Endometrial microvascular endothelial cells (primary cell): Measurements from ENCODE around the gene PADI2. TPM values are rescaled to one million over a fixed set of nuclear protein-coding genes. Genes with fewer than 3 reads are reported as not detected.

Source experiments
- in situ Hi-C: cut with HindIII; loops from 2 replicates; pipeline ENCODE4 v1.10.0; 2017; ENCODE audit warnings: low sequenced_read_pairs, low pct_unique_long_range_greater_than_20kb; ENCODE audit errors: inconsistent ontology term
- total RNA-seq: library from RNA; depleted of rRNA; stranded (reverse); fragments of >200 nt; gene quantifications from one replicate; pipeline ENCODE4 v1.2.3, GENCODE V29; 2015; ENCODE audit errors: inconsistent ontology term

PADI2 gene
- total RNA-seq, 1 donor from 2014 or later = 0.37 TPM

DNA sequence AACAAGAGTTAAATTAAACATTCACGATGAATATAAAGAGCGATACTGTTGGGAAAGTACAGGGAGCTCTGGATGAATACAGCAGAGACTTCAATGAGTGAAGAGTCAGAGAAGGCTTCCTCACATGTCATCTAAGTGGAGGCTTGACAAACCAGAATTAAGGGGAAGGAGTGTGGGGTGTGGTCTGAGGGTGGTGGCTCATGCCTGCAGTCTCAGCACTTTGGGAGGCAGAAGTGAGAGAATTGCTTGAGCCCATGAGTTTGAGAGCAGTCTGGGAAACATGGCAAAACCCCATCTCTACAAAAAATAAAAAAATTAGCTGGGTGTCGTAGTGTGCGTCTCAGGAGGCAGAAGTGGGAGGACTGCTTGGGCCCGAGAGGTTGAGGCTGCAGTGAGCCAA lies 74.1 kb downstream of the PADI2 start:
- in situ Hi-C loops = no loop called here

DNA sequence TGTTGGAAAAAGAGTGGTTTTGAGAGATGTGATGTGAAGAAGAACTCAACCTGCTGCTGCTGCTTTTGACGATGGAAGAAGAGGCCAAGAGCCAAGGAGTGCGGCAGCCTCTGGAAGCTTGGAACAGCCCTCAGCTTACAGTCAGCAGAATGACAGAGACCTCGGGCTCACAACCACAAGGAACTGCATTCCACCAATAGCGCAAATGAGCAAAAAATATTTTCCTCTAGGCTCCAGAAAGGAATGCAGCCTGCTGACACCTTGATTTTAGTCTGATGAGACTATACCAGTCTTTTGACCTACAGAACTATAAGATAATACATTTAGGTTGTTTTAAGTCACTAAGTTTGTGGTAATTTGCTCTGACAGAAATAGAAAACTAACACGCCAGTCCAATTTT lies 75.6 kb downstream of the PADI2 start:
- in situ Hi-C loops = no loop called here

DNA sequence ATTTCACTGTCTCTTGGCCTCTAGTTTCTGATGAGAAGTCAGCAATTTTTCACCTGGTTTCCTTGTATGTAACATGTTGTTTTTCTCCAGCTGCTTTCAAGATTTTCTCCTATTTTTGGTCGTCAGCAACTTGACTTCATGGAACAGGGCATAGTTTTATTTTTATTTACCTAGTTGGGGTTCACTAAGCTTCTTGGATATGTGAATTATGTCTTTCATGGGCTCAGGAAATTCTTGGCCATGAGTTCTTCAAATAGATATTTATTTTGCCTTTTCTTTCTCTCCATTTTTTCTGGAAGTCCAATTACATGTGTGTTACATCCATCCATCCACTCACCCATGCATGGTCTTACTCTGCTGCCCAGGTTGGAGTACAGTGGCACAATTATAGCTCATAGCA lies 79.1 kb downstream of the PADI2 start:
- in situ Hi-C loops = no loop called here

DNA sequence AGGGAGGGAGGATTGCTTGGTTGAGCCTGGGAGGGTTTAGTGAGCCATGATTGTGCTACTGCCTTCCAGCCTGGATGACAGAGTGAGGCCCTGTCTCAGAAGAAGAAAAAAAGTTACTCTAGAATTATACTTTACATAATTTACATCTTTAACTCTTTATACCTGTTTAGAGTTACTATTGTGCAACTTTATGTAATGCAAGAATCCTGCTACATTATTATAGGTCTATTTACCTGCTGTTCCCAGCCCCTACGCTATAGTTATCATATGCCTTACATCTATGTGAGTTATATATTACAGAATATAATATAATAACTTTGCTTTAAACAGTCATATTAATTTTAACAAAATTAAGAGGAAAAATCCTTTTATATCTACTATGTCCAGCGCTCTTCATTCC lies 79.7 kb downstream of the PADI2 start:
- in situ Hi-C loops = no loop called here

DNA sequence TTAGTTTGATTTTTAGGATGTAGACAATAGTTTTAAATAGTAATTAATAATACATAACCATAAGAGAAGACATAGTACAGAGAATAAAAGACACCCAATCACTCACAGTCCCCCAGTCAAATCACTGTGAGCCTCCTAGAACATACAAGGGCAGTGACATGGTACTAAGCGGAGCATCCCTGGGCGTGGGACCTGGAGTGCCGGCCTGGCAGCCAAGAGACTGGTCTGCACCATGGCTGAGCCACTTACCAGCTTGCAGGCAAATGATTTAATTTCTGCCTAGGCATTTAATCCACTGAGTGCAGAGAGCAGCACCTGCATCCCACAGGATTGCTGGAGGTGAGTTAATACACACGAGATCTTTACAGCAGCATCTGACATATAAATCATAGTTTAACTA lies 85.8 kb downstream of the PADI2 start:
- in situ Hi-C loops = no loop called here

DNA sequence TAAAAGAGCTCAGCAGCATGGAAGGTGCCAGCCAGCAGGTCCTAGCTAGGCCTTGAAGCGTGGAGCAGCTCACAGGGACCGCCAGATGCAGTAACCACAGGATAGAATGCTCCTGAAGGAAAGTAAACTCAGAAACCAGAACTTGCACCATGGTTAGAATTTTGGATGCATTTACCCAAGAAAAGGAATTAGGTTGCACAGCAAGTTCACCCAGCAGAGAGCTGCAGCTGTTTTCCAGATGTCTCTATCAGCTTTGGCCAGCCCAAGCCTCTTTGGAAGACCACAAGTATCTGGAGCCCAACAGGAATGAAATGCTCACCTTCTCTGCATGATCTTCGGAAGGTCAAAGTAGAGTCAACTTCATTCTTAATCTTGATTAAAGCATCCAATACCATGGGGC lies 86.5 kb downstream of the PADI2 start:
- in situ Hi-C loops = no loop called here

DNA sequence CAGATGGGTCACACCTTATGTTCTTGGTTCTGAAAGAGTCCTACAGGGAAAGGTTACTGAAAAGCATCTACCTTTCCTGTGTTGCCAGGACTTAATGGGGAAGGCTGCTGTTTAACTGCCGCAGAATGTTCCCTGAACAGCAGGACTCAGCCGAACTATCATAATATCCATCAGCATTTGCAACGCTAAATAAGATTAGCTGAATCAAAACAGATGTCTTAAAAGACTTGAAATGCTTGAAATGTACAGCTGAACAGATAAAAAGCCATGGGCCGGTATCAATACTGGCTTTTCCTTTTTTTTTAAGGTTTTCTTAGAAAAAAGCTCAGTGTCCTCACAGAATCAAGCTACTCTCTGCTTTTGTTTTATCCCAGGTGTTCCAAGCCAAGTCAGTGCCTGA lies 87.8 kb downstream of the PADI2 start:
- in situ Hi-C loops = no loop called here

DNA sequence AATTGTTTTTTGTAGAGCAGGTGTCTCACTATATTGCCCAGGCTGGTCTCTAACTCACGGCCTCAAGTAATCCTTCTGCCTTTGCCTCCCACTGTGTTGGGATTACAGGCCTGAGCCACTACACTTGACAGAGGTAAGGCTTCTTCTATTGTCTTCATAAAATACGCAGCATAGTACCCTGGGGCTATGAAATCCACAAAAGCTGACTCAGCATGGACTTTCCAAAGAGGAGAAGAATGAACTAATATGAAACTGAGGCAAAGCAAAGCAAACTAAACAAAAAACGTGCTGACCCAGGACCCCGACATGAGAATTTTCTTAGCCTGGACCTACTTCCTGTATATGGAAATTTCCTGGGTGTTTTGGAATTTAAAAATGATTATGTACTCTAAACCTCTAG lies 89.0 kb downstream of the PADI2 start:
- in situ Hi-C loops = no loop called here

DNA sequence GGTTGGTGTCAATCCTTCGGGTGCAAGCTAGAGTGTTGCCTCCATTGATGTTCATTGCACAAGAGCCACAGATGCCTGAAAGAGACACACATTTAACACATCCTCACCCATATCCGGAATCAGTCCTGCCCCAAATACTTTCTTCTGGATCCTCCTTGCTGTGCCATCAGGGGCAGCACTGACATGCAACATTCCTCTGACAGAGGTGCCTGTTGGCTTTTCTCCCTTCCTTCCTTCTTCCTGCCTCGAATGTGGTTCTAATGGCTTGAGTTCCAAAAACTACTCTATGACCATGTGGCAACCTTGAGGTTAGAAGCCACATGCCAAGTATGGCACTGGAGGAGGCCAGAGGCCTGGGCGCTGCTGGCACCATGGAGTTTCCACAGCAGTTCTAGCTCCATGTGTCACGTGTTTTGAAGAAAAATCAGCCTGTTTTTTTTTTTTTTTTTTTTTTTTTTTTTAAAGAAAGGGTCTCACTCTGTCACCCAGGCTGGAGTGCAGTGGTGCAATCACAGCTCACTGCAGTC lies 90.5 kb downstream of the PADI2 start:
- in situ Hi-C loops = no loop called here

DNA sequence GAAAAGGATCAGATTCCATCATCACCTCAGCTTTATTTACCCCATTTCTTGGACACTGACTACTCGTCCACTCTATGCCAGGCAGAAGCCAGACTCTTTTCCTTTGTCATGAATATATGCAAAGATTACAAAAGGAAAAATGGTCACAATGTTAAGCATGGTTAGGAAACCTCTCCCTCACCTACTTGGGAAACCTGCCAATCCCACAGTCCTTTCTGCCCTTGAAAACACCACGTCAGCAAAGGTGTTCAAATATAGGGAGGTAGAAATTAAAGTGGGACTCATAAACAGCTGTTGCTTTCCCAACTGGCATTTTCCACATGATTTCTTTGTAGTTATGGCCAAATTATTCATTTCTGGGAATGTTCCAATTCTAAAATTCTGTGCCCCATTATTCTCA lies 91.4 kb downstream of the PADI2 start:
- in situ Hi-C loops = no loop called here

DNA sequence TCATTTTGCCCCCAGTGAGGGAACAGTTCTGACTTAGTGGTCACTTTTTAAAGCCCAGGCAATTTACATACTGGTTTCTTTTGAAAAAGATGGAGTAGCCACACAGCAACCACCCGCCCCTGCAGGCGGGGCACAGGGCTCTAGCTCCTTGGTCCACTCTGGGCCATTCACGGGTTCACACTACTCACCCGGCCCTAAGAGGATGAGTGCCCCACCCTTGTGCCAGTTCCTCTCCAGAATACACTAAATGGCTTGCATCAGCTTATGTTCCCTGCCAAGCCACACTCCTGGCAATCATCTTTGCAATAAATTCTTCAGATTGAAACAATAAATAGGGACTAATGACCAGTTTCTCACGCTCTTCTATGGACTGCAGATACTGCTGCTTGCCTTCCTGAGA lies 91.8 kb downstream of the PADI2 start:
- in situ Hi-C loops = no loop called here

DNA sequence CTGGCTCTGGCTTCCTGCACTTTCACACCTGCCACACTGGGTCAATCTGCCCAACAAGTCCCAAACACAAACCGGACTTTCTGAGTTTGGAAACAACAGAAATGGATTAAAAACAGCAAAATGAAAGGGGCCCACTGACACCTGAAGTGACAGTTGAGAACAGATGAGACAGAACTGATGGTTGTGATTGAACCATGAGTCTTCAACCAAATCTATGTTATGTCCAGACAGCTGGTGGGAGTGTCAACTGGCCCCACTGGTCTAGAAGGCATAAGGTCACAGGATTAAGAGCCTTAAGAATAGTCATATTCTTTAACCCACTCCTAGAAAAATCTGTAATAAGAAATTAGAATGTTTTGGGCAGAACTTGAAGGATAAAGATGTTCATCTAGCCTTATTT lies 94.5 kb downstream of the PADI2 start:
- in situ Hi-C loops = no loop called here

DNA sequence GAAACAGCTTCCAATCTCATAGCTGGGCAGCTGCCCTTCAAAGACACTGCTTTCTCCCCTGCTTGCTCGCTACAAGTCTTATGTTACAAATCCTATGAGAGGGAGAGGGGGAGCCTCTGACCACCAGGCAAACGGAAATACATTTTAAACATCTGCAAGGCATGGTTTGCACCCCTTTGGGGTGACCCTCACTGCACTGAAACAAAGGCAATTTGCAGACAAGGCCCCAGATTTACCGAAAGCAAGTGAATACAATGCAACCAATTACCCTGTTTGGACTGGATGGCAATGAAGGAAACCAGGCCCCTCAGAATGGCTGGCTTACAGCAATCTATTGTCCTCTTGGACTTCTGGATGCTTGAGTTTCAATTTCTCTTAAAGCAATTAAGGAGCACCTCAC lies 95.7 kb downstream of the PADI2 start:
- in situ Hi-C loops = no loop called here

DNA sequence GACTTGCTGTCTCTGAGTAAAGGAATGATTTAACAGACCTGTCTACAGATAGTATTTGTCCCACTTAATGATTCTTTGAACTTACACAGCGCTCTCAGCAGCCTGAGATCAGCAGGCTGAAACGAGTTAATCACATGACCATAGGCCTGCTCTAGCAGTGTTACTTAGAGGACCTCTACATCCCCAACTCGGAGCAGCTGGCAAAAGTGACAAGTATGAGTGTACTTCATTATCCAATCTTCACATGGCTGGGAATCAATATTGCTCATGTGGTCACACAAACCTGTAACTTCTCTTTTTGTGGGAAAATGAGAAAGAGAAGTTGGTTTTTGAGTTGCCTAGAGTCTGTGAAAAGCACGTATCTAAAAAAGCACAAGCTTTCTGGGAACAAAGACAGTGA lies 96.1 kb downstream of the PADI2 start:
- in situ Hi-C loops = no loop called here

DNA sequence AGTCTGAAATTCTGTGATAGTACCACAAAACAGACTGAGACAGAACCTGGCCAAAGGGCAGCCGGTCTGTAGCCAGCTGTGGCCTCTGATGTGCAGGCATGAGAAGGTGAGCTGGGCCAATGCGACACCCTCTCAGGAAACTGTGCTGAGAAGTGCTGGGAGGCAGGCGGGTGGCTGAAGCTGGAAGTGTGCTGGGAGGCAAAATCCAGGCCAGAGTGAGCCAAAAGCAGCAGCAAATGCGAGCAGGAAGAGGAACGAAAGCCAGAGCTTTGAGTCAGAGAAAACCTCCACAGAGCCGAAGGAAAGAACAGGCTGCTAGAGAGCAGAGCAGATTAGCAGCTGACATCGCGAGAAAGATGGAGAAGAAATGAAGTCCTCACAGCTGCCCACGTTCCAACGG lies 97.4 kb downstream of the PADI2 start:
- in situ Hi-C loops = no loop called here

DNA sequence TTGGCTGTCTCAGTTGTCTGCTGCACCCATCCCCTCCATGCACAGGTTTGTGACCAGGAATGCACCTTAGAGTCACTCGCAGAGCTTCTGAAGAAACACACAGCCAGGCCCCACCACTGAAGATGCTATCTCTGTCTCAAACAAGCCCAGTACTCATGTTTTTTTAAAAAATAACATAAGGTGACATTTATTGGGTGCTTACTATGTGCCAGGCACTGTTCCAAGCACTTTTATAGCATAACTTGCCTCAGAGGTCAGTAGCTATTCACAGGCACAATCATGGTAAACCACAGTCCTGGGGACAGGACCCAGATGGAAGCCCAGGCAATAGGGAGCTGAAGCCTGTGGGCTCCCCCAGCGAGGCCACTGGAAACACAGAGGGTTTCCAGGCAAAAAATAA lies 98.7 kb downstream of the PADI2 start:
- in situ Hi-C loops = no loop called here

DNA sequence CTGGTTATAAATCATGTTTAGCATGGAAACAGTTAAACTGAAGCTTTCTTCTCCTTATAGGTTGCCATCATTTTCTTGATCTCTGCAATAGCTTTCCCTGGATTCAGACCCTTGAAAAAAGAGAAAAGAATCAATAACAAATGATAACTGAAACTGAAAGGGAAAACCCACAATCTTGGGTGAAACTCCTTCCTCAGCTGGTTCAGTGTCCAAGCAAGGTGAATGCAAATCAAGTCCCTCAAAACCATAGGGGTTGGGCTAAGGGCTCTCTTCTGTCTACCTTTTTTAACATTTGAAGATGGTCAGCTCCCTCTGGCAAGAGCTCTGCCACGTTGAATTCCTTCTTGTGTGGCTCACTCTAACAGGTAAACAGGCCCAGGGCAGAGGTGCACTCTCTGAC lies 100.4 kb downstream of the PADI2 start:
- in situ Hi-C loops = no loop called here

DNA sequence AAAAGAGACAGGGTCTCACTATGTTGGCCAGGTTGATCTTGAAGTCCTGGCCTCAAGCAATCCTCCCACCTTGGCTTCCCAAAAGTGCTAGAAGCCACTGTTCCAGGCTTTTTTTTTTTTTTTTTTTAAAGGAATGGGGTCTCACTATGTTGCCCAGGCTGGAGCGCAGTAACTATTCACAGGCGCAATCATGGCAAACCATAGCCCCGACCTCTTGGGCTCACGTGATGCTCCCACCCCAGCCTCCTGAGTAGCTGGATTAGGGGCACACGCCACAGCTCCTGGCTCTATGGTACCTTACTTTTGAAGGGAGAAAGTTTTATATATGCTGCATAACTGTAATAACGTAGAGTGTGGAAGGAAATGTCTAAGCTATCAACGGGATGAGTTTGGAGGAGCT lies 101.8 kb downstream of the PADI2 start:
- in situ Hi-C loops = no loop called here
